Stimulated activated CD4-positive, alpha-beta T cell treated with anti-CD3 and anti-CD28 coated beads, Interleukin-4, amount 100 ng/mL, for 4 hours (primary cell): ENCODE measurements around the gene HNRNPF.

Source experiments
- DNase-seq, 2 experiments: peaks; one replicate each; pipeline ENCODE4 v3.0.0-alpha.2; 2020

The HNRNPF gene

GRCh38 chr10:43375401-43376020 lies 33.5 kb downstream of the HNRNPF start:
- no peak for DNase-seq

- no peak for DNase-seq
Observed at GRCh38 chr10:43374194-43374593, 34.8 kb downstream of the HNRNPF start.

- no peak for DNase-seq
Observed at GRCh38 chr10:43373461-43373860, 35.5 kb downstream of the HNRNPF start.

GRCh38 chr10:43372765-43373361 lies 36.1 kb downstream of the HNRNPF start:
- DNase-seq = no peak

- no peak for DNase-seq
Observed at GRCh38 chr10:43371418-43371817, 37.6 kb downstream of the HNRNPF start, which contains the start of gene FXYD4. FXYD4 (plus strand) TSS chr10:43371636; CDS start chr10:43373747, 2,111 bp downstream.

GRCh38 chr10:43370671-43371215 lies 38.2 kb downstream of the HNRNPF start:
- DNase-seq = no peak

- no peak for DNase-seq
Observed at GRCh38 chr10:43369921-43370320, 39.1 kb downstream of the HNRNPF start.

GRCh38 chr10:43365001-43365400 lies 44.0 kb downstream of the HNRNPF start:
- no peak for DNase-seq

- peak; percentile 97 to 98 for DNase-seq
Observed at GRCh38 chr10:43362191-43362839, 46.7 kb downstream of the HNRNPF start.

- DNase-seq = peak; percentile 11 to 51
Observed at GRCh38 chr10:43361547-43362190, 47.3 kb downstream of the HNRNPF start.

GRCh38 chr10:43360086-43360485 lies 48.9 kb downstream of the HNRNPF start:
- DNase-seq = no peak

GRCh38 chr10:43355749-43356371 lies 53.1 kb downstream of the HNRNPF start:
- no peak for DNase-seq

GRCh38 chr10:43354879-43355380 lies 54.1 kb downstream of the HNRNPF start:
- no peak for DNase-seq

- no peak for DNase-seq
Observed at GRCh38 chr10:43354330-43354635, 54.7 kb downstream of the HNRNPF start.

GRCh38 chr10:43353495-43354329 lies 55.3 kb downstream of the HNRNPF start:
- no peak for DNase-seq

GRCh38 chr10:43352951-43353350 lies 56.0 kb downstream of the HNRNPF start:
- no peak for DNase-seq

GRCh38 chr10:43351301-43351700 lies 57.7 kb downstream of the HNRNPF start:
- DNase-seq = no peak

- no peak for DNase-seq
Observed at GRCh38 chr10:43350686-43351085, 58.3 kb downstream of the HNRNPF start.

- DNase-seq = no peak
Observed at GRCh38 chr10:43350156-43350555, 58.8 kb downstream of the HNRNPF start.

- DNase-seq = peak; percentile 76 to 77
Observed at GRCh38 chr10:43348511-43349312, 60.3 kb downstream of the HNRNPF start.

- DNase-seq = no peak
Observed at GRCh38 chr10:43347997-43348396, 61.0 kb downstream of the HNRNPF start.
